HG02678 (cell line): ENCODE results near the gene ACAD8.
A peak's percentile ranks its signal among the peaks of the same experiment; 100 is the strongest.

Source experiments
- ATAC-seq: cut with Tn5 transposase; IDR thresholded peaks from one replicate; pipeline ENCODE4 v1.9.1; 2021; ENCODE audit warnings: mild to moderate bottlenecking, moderate library complexity; ENCODE audit not compliant: unreplicated experiment

ACAD8 gene

GRCh38 chr11:134253188-134253993 lies at the start of gene ACAD8, which contains the start of gene THYN1:
Gene ACAD8, plus strand, starts transcription at chr11:134253568. Its CDS starts 33 bp downstream, at chr11:134253601.
Gene THYN1, minus strand, starts transcription at chr11:134253352. Its CDS starts 470 bp downstream, at chr11:134252882.
- ATAC-seq: peak; percentile 99

GRCh38 chr11:134205729-134206128 lies 47.6 kb upstream of the ACAD8 start:
- no peak for ATAC-seq

- ATAC-seq: no peak
Measured at GRCh38 chr11:134206185-134206584, 47.2 kb upstream of the ACAD8 start.

- ATAC-seq: no peak
Measured at GRCh38 chr11:134207538-134208239, 45.7 kb upstream of the ACAD8 start.

GRCh38 chr11:134215836-134216235 lies 37.5 kb upstream of the ACAD8 start:
- ATAC-seq: no peak

- ATAC-seq: no peak
Measured at GRCh38 chr11:134216816-134217215, 36.6 kb upstream of the ACAD8 start.

GRCh38 chr11:134223121-134223520 lies 30.2 kb upstream of the ACAD8 start:
- ATAC-seq: no peak

GRCh38 chr11:134223836-134224709 lies 29.3 kb upstream of the ACAD8 start, which contains the start of the genes NCAPD3 and VPS26B:
Gene NCAPD3, minus strand, starts transcription at chr11:134223967. Its CDS starts 41 bp downstream, at chr11:134223926.
Gene VPS26B, plus strand, starts transcription at chr11:134224671. Its CDS starts 452 bp downstream, at chr11:134225123.
- ATAC-seq: peak; percentile 76

- peak; percentile 18 for ATAC-seq
Measured at GRCh38 chr11:134224710-134225664, 28.4 kb upstream of the ACAD8 start.

- no peak for ATAC-seq
Measured at GRCh38 chr11:134226806-134227325, 26.5 kb upstream of the ACAD8 start.

- peak; percentile 57 for ATAC-seq
Measured at GRCh38 chr11:134228625-134229024, 24.7 kb upstream of the ACAD8 start.

GRCh38 chr11:134229126-134229790 lies 24.1 kb upstream of the ACAD8 start:
- ATAC-seq: no peak

GRCh38 chr11:134230339-134230738 lies 23.0 kb upstream of the ACAD8 start:
- ATAC-seq: no peak

GRCh38 chr11:134231958-134232659 lies 21.3 kb upstream of the ACAD8 start:
- no peak for ATAC-seq

- no peak for ATAC-seq
Measured at GRCh38 chr11:134233729-134234179, 19.6 kb upstream of the ACAD8 start.

GRCh38 chr11:134235399-134235798 lies 18.0 kb upstream of the ACAD8 start:
- ATAC-seq: no peak

- no peak for ATAC-seq
Measured at GRCh38 chr11:134236834-134237556, 16.4 kb upstream of the ACAD8 start.

- ATAC-seq: no peak
Measured at GRCh38 chr11:134237557-134237922, 15.8 kb upstream of the ACAD8 start.
